Sigmoid colon (tissue), 4 donors: ENCODE measurements around the gene DPP6.

ENCODE experiments used
- CTCF ChIP-seq, 4 experiments: fragments of 450-650 bp in 3 of 4; fragments of 200-600 bp in 1 of 4; IDR thresholded peaks; one replicate each; pipeline ENCODE4 v1.5.1; 2016 to 2019; ENCODE audit warnings: antibody characterized with exemption in 4 of 4, mild to moderate bottlenecking in 3 of 4, moderate library complexity in 2 of 4
- EP300 ChIP-seq, 4 donors: sonication (generic); formaldehyde crosslinking; IDR thresholded peaks; one replicate each; pipeline ENCODE4 v1.6.1; 2017; ENCODE audit warnings: antibody characterized with exemption in 4 of 4
- POLR2A ChIP-seq, 2 donors: fragments of 450-650 bp; IDR thresholded peaks; one replicate each; pipeline ENCODE4 v1.6.1; 2016; ENCODE audit warnings: antibody characterized with exemption in 2 of 2, mild to moderate bottlenecking in 2 of 2, moderate library complexity in 2 of 2
- POLR2AphosphoS5 ChIP-seq, 4 donors: sonication (generic); formaldehyde crosslinking; IDR thresholded peaks; one replicate each; pipeline ENCODE4 v1.6.1; 2017; ENCODE audit warnings: antibody characterized with exemption in 4 of 4

GRCh38 chr7:154423231-154423630 lies 371.0 kb downstream of the DPP6 start:
- no peak for TF ChIP-seq EP300 (IDR thresholded peaks at IDR 0.05)
- TF ChIP-seq POLR2AphosphoS5 (IDR thresholded peaks at IDR 0.05), result no peak
- TF ChIP-seq POLR2A (IDR thresholded peaks at IDR 0.05), result no peak
- no peak for TF ChIP-seq CTCF (IDR thresholded peaks at IDR 0.05)
